GM12892 (cell line): Measurements from ENCODE around the gene PSMA7.

ENCODE experiments used
- POLR2A ChIP-seq: IDR thresholded peaks from 2 replicates; pipeline ENCODE4 v1.6.1; 2011; ENCODE audit warnings: low read depth, low read length, control low read depth
- POLR2AphosphoS5 ChIP-seq: IDR thresholded peaks from 2 replicates; pipeline ENCODE4 v1.6.1; 2011; ENCODE audit warnings: low read depth, low read length, control low read depth
- TAF1 ChIP-seq: IDR thresholded peaks from 2 replicates; pipeline ENCODE4 v1.6.1; 2011; ENCODE audit warnings: low read depth, mild to moderate bottlenecking, control low read depth, low read length, borderline replicate concordance

DNA sequence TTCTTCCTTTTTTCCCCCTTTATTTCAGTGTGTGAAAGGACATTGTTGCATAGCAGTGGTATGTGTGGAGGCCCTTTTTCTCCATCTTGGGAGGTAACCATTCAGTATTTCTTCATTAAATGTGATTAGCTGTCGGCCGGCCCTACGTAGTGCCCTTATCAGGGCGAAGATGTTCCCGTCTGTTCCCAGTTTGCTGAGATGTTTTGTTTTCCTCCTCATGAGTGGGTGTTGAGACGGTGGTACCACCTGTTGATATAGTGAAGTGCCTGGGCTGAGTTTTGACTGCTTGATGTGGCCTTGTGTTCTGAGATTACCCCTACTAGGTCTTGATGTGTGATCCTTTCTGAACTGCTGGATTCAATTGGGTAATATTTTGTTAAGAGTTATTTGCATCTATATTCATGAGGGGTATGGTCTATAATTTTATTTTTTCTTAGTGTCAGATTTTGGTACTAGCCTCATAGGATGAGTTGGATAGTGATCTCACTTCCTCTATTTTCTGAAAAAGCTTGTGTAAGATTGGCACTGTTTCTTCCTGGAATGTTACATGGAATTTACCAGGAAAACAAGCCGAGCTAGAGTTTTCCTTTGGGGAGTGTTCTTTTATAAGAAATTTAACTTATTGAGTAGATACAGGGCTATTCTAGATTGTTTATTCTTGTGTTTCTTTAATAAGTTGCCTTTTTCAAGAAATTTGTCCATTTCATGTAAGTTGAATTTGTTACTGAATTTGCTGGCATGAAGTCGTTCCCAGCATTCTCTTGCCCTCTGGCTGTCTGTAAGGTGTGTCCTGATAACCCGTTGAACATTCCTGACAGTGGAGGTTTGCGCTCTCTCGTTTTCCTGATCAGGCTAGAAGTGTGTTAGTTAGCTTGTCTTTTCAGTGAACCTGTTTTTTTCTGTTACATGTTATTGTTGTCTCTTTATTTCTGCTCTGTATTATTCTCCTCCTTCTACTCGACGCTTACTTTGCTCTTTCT is 44.0 kb upstream of the PSMA7 start:
- no peak for TF ChIP-seq TAF1
- no peak for TF ChIP-seq POLR2AphosphoS5
- no peak for TF ChIP-seq POLR2A
